Neural progenitor cell (in vitro differentiated cells): Measurements from ENCODE around the gene XPA.

Experiments used
- EZH2 ChIP-seq: fragments of 200-600 bp; sonication (generic); IDR thresholded peaks from 2 replicates; pipeline ENCODE4 v1.6.1; 2017; ENCODE audit warnings: antibody characterized with exemption, mild to moderate bottlenecking, moderate library complexity
- EZH2phosphoT487 ChIP-seq: fragments of 200-600 bp; sonication (generic); IDR thresholded peaks from 2 replicates; pipeline ENCODE4 v1.6.1; 2017; ENCODE audit warnings: antibody characterized with exemption
- TF ChIP-seq, protein P1 (sequence below): fragments of 200-600 bp; sonication (generic); IDR thresholded peaks from 2 replicates; pipeline ENCODE4 v1.5.1; 2017; ENCODE audit warnings: antibody characterized with exemption, mild to moderate bottlenecking

DNA sequence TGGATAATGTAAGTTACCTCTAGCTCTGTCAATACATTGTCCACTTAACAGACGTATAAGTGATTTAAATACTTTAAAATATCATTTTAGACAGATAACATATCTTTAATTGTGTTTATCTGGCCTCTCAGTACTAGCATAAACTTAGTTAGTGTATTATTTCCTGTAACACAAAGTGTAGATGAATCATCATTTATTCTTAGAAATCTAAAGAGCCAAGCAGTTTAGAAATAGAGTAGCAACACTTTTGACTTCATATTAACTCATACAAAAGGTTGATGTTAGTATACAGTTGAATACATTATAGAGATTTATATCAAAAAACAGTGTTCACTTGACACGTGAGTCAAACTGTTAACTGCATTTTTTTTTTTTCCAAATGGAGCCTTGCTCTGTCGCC is 45.5 kb downstream of the XPA start:
- TF ChIP-seq EZH2 (no peak), EZH2phosphoT487 (no peak)
- TF ChIP-seq, protein P1, sequence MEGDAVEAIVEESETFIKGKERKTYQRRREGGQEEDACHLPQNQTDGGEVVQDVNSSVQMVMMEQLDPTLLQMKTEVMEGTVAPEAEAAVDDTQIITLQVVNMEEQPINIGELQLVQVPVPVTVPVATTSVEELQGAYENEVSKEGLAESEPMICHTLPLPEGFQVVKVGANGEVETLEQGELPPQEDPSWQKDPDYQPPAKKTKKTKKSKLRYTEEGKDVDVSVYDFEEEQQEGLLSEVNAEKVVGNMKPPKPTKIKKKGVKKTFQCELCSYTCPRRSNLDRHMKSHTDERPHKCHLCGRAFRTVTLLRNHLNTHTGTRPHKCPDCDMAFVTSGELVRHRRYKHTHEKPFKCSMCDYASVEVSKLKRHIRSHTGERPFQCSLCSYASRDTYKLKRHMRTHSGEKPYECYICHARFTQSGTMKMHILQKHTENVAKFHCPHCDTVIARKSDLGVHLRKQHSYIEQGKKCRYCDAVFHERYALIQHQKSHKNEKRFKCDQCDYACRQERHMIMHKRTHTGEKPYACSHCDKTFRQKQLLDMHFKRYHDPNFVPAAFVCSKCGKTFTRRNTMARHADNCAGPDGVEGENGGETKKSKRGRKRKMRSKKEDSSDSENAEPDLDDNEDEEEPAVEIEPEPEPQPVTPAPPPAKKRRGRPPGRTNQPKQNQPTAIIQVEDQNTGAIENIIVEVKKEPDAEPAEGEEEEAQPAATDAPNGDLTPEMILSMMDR, result no peak
